ENCODE measurements around the gene MSH3.
"Not testable (repeated sequence)": the region's sequence is repeated elsewhere in the genome, so short reads cannot be mapped to it uniquely, and the experiment has no call there.

The MSH3 gene

DNA sequence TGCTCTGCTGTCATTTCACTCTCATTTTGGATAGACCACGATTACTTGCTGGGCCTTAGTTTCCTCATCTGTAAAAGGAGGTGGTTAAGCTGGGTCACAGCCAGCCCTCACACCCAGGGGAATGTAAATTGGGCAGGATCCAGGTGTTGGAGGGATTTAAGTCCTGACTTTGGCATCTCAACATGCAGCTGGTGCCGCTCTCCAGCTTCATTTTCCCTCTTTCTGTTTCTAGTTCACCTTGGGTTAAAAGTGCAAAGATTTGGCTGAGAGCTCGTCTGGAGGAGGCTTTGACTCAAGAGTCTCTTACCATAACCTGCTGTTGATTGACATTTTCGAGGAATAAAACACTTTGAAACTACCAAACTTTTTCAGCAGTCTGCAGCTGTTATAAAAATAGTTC is 144.6 kb downstream of the MSH3 start:
- no peak overlapping the region for H3K27ac ChIP-seq (ENCODE audit: low read length)
- H3K4me1 ChIP-seq (ENCODE audit: control insufficient read depth, low read depth, low read length) = no peaks in the 10 kb centered on the region
- H3K27me3 ChIP-seq (ENCODE audit: control insufficient read depth, insufficient read depth, low read length) = no peaks in the 10 kb centered on the region
- H3K9me3 ChIP-seq (ENCODE audit: control insufficient read depth, low read depth, low read length) = no peaks in the 10 kb centered on the region
- no peak overlapping the region for H3K4me3 ChIP-seq (ENCODE audit: low read length)
- H3K36me3 ChIP-seq (ENCODE audit: control insufficient read depth, low read depth, low read length) = peaks cover 7% of the 10 kb centered on the region
- no peak overlapping the region for H3K9ac ChIP-seq (ENCODE audit: low read length)

DNA sequence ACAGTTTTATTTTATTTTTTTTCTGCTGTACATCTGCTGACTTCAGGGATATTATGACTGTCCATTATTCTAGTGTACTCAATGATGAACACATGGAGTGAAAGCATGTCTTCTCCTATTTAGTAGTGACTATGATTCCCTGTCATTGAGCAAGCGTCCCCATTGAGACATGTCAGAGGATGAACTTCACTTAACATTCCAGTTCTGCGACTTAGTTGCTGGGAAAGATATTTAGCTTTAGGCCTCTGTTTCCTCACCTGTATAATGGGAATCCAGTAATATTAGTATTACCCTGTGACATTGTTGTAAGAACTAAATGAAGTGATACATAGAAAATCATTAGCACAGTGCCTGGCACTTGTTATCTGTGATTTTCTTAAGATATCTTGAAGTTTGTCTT is 145.1 kb downstream of the MSH3 start:
- Histone ChIP-seq H3K9ac (ENCODE audit: low read length) (no peak overlapping the region), H3K9me3 (ENCODE audit: control insufficient read depth, low read depth, low read length) (no peaks in the 10 kb centered on the region), H3K4me3 (ENCODE audit: low read length) (no peak overlapping the region), H3K4me1 (ENCODE audit: control insufficient read depth, low read depth, low read length) (no peaks in the 10 kb centered on the region), H3K27ac (ENCODE audit: low read length) (no peak overlapping the region), H3K27me3 (ENCODE audit: control insufficient read depth, insufficient read depth, low read length) (no peaks in the 10 kb centered on the region), H3K36me3 (ENCODE audit: control insufficient read depth, low read depth, low read length) (peaks cover 7% of the 10 kb centered on the region)

DNA sequence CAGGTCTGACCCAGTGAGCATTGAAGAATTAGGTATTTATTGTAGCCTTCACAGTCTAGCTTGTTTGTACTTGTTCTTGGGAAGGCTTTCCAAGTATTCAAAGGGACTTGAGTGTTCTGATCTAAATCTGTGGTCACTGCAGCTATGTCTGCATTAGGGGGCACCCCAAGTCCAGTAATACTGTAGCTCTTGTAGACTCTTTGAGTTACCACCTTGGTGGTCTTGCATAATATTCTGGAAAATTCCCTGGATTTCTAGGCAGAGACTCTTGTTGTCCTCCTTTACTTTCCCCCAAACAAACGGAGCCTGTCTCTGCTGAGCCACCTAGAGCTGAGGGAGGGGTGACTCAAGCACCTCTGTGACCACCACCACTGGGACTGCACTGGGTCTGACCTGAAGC is 149.9 kb downstream of the MSH3 start:
- Histone ChIP-seq H3K27ac (ENCODE audit: low read length) (no peak overlapping the region), H3K27me3 (ENCODE audit: control insufficient read depth, insufficient read depth, low read length) (no peaks in the 10 kb centered on the region), H3K36me3 (ENCODE audit: control insufficient read depth, low read depth, low read length) (peaks cover 4% of the 10 kb centered on the region), H3K9ac (ENCODE audit: low read length) (no peak overlapping the region), H3K4me3 (ENCODE audit: low read length) (no peak overlapping the region), H3K4me1 (ENCODE audit: control insufficient read depth, low read depth, low read length) (no peaks in the 10 kb centered on the region), H3K9me3 (ENCODE audit: control insufficient read depth, low read depth, low read length) (no peaks in the 10 kb centered on the region)

DNA sequence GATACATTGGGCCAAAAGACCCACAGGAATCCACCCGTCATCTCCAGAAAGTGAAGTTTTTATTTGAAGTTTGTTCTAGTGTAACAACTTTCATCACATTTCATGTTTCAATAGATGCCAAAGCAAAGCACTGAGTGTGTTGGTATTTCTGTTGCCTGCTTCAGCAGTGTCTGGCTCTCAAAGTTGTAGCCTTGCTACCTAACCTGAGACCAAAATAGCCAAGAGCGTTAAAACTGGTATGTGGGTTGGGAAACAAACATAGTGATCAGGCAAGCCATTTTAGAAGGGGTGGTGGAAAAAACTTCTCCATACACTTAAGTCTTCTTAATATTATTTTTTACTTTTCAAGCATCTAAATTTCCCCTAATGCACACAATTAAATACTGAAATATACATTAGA is 150.6 kb downstream of the MSH3 start:
- H3K27ac ChIP-seq (ENCODE audit: low read length) = no peak overlapping the region
- no peak overlapping the region for H3K9ac ChIP-seq (ENCODE audit: low read length)
- H3K4me3 ChIP-seq (ENCODE audit: low read length) = no peak overlapping the region
- H3K9me3 ChIP-seq (ENCODE audit: control insufficient read depth, low read depth, low read length) = no peaks in the 10 kb centered on the region
- no peaks in the 10 kb centered on the region for H3K27me3 ChIP-seq (ENCODE audit: control insufficient read depth, insufficient read depth, low read length)
- H3K4me1 ChIP-seq (ENCODE audit: control insufficient read depth, low read depth, low read length) = no peaks in the 10 kb centered on the region
- peaks cover 4% of the 10 kb centered on the region for H3K36me3 ChIP-seq (ENCODE audit: control insufficient read depth, low read depth, low read length)

DNA sequence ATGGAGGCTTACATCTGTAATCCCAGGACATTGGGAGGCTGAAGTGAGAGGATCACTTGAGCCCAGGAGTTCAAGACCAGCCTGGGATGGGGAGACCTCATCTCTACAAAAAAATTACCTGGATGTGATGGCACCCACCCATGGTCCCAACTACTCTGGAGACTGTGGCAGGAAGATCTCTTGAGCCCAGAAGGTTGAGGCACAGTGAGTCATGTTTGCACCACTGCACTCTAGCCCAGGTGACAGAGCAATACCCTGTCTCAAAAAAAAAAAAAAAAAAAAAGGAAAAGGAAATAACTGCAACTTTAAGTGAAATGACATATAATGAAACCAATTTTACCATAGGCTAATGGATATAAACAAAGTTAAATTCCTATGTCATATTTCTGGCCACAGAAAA is 152.5 kb downstream of the MSH3 start:
- H3K9me3 ChIP-seq (ENCODE audit: control insufficient read depth, low read depth, low read length) = no peaks in the 10 kb centered on the region
- H3K36me3 ChIP-seq (ENCODE audit: control insufficient read depth, low read depth, low read length) = peaks cover 4% of the 10 kb centered on the region
- no peaks in the 10 kb centered on the region for H3K27me3 ChIP-seq (ENCODE audit: control insufficient read depth, insufficient read depth, low read length)
- no peak overlapping the region for H3K4me3 ChIP-seq (ENCODE audit: low read length)
- H3K9ac ChIP-seq (ENCODE audit: low read length) = no peak overlapping the region
- H3K4me1 ChIP-seq (ENCODE audit: control insufficient read depth, low read depth, low read length) = no peaks in the 10 kb centered on the region
- no peak overlapping the region for H3K27ac ChIP-seq (ENCODE audit: low read length)

DNA sequence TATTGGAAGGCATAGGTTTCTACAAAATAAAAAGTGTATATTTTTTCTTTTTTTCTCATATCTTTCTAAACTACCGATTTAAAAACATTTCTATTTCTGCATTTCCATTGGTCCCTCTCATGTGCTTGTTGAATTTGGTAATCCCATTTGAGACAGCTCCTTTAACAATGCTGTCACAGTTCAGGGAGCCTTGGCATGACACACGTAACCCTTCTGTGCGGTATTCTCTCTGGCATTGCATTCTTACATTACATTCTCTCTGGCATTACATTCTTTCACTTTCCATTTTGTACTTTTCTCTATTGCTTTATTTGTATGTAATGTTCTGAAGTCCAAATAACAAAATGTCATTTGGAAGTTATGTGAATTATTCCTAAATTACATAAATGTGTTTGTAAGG is 155.0 kb downstream of the MSH3 start:
- no peak overlapping the region for H3K4me3 ChIP-seq (ENCODE audit: low read length)
- H3K4me1 ChIP-seq (ENCODE audit: control insufficient read depth, low read depth, low read length) = no peaks in the 10 kb centered on the region
- no peaks in the 10 kb centered on the region for H3K9me3 ChIP-seq (ENCODE audit: control insufficient read depth, low read depth, low read length)
- peaks cover 5% of the 10 kb centered on the region for H3K36me3 ChIP-seq (ENCODE audit: control insufficient read depth, low read depth, low read length)
- H3K9ac ChIP-seq (ENCODE audit: low read length) = no peak overlapping the region
- no peaks in the 10 kb centered on the region for H3K27me3 ChIP-seq (ENCODE audit: control insufficient read depth, insufficient read depth, low read length)
- no peak overlapping the region for H3K27ac ChIP-seq (ENCODE audit: low read length)

DNA sequence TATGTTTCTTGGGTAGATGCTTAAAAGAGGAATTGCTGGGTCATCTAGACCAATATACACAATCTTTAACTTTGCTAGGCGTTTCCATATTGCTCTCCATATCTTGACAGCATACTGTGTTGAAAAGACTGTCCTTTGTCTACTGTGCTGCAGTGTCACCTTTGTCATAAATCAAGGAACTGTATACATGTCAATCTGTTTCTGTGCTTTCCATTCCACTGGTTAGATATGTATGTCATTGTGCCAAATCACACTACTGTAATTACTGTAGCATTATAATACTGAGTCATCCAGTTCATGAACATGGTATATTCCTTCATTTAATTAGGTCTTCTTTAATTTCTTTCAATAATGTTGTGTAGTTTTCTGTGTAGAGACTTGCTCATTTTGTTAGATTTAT is 156.0 kb downstream of the MSH3 start:
- Histone ChIP-seq H3K9ac (ENCODE audit: low read length) (no peak overlapping the region), H3K9me3 (ENCODE audit: control insufficient read depth, low read depth, low read length) (no peaks in the 10 kb centered on the region), H3K4me1 (ENCODE audit: control insufficient read depth, low read depth, low read length) (no peaks in the 10 kb centered on the region), H3K27me3 (ENCODE audit: control insufficient read depth, insufficient read depth, low read length) (no peaks in the 10 kb centered on the region), H3K27ac (ENCODE audit: low read length) (no peak overlapping the region), H3K4me3 (ENCODE audit: low read length) (no peak overlapping the region), H3K36me3 (ENCODE audit: control insufficient read depth, low read depth, low read length) (peaks cover 8% of the 10 kb centered on the region)

DNA sequence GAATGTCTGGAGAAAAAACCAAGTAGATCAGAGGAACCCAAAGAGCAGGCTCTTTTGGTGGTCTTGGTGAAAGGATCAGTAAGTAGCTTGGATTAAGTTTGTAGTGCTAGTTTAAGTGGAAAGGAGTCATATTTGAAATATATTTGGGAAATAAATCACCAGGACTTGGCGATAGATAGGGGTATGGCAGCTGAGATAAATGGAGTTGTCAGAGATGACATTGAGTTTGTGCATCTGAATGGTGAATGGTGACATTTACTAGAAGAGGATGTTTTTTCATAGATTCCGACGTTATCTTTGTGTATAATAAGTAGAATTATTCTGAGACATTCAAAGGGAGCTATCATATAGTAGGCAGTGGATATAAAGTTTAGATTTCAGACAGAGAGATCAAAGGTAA is 162.1 kb downstream of the MSH3 start:
- no peak overlapping the region for H3K4me3 ChIP-seq (ENCODE audit: low read length)
- no peak overlapping the region for H3K9ac ChIP-seq (ENCODE audit: low read length)
- no peaks in the 10 kb centered on the region for H3K4me1 ChIP-seq (ENCODE audit: control insufficient read depth, low read depth, low read length)
- H3K36me3 ChIP-seq (ENCODE audit: control insufficient read depth, low read depth, low read length) = peaks cover 4% of the 10 kb centered on the region
- H3K27ac ChIP-seq (ENCODE audit: low read length) = no peak overlapping the region
- H3K27me3 ChIP-seq (ENCODE audit: control insufficient read depth, insufficient read depth, low read length) = no peaks in the 10 kb centered on the region
- no peaks in the 10 kb centered on the region for H3K9me3 ChIP-seq (ENCODE audit: control insufficient read depth, low read depth, low read length)

DNA sequence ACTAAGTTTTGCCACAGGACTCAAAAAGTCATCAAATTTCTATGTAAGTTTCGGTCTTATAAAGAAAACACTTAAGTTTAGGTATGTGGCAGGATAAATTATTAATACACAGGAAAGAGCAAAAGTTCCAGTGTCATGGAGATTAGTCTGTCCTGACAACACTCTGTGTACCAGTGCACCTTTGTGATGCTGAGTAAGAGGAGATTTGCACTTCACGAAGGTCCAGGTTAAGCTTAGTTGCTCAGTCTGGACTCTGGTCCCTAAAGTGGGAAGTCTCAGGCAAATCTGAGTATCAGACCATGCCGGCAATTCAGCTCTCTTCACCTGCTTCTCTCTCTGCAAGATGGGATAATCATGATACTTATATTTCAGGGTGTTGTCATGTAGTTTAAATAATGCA is 166.2 kb downstream of the MSH3 start:
- Histone ChIP-seq H3K27ac (ENCODE audit: low read length) (no peak overlapping the region), H3K4me3 (ENCODE audit: low read length) (no peak overlapping the region), H3K9ac (ENCODE audit: low read length) (no peak overlapping the region), H3K4me1 (ENCODE audit: control insufficient read depth, low read depth, low read length) (no peaks in the 10 kb centered on the region), H3K27me3 (ENCODE audit: control insufficient read depth, insufficient read depth, low read length) (no peaks in the 10 kb centered on the region), H3K9me3 (ENCODE audit: control insufficient read depth, low read depth, low read length) (no peaks in the 10 kb centered on the region), H3K36me3 (ENCODE audit: control insufficient read depth, low read depth, low read length) (no peaks in the 10 kb centered on the region)

DNA sequence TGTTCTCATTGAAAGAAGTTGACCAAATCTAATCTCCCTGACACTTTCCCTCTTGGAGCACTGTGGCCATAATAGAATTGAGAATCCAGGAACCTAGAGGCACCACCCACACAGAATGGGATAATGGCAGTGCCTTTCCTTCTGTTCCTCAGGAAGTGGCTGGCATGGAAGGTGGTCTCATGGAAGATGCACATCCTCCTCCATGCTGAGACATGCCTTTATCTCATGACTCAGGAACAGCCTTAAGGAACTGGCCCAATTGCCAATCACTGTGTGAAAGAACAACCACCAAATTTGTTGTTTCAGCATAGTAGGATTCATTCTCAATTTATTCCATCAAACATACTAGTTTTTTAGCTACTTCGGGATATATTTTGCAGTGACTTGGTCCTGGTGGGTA is 168.2 kb downstream of the MSH3 start:
- no peak overlapping the region for H3K9ac ChIP-seq (ENCODE audit: low read length)
- H3K27ac ChIP-seq (ENCODE audit: low read length) = no peak overlapping the region
- H3K36me3 ChIP-seq (ENCODE audit: control insufficient read depth, low read depth, low read length) = no peaks in the 10 kb centered on the region
- H3K4me1 ChIP-seq (ENCODE audit: control insufficient read depth, low read depth, low read length) = no peaks in the 10 kb centered on the region
- no peaks in the 10 kb centered on the region for H3K27me3 ChIP-seq (ENCODE audit: control insufficient read depth, insufficient read depth, low read length)
- no peak overlapping the region for H3K4me3 ChIP-seq (ENCODE audit: low read length)
- H3K9me3 ChIP-seq (ENCODE audit: control insufficient read depth, low read depth, low read length) = no peaks in the 10 kb centered on the region

DNA sequence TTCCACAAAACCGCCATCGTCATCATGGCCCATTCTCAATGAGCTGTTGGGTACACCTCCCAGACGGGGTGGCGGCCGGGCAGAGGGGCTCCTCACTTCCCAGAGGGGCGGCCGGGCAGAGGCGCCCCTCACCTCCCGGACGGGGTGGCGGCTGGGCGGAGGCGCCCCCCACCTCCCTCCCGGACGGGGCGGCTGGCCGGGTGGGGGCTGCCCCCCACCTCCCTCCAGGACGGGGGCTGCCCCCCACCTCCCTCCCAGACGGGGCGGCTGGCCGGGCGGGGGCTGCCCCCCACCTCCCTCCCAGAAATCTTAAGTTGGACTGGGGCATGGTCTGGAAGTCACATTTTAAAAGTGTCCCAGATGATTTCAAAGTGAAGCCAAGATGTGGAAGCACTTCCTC is 169.7 kb downstream of the MSH3 start:
- not testable (repeated sequence) for H3K36me3 ChIP-seq (ENCODE audit: control insufficient read depth, low read depth, low read length); H3K9me3 ChIP-seq (ENCODE audit: control insufficient read depth, low read depth, low read length); H3K9ac ChIP-seq (ENCODE audit: low read length); H3K4me1 ChIP-seq (ENCODE audit: control insufficient read depth, low read depth, low read length); H3K27me3 ChIP-seq (ENCODE audit: control insufficient read depth, insufficient read depth, low read length); H3K4me3 ChIP-seq (ENCODE audit: low read length); H3K27ac ChIP-seq (ENCODE audit: low read length)

DNA sequence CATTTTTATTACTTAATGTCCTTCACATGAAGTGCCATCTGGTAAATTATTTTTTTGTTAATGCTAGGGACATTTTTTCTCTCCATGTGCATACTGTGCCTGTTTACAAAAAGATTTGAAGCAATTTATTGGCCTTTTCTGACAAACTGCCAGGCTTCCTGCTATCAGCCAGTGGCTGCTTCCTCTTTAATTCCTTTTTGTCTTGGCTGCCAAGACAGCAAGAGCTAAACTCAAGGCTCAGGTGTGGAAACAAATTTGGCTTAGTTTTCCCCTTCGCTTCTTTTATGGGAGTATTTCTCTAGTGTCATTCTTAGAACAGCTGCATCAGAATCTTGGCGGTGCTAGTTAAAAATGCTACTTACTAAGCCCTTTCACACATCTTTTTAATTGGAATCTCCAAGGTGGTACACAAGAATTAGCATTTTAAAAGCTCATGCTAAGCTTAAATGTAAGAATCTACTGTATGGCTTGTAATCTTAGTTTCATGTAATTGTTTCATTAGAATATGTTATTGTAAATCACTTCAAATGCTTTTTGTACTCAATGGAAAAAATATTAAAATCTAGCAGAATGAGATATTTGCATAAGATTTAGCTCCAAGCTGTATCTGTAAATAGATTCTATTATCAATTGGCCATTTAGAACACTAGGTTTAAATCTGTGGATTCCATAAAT is 171.5 kb downstream of the MSH3 start:
- Histone ChIP-seq H3K4me3 (ENCODE audit: low read length) (no peak overlapping the region), H3K9me3 (ENCODE audit: control insufficient read depth, low read depth, low read length) (peaks cover 7% of the 10 kb centered on the region), H3K9ac (ENCODE audit: low read length) (no peak overlapping the region), H3K4me1 (ENCODE audit: control insufficient read depth, low read depth, low read length) (no peaks in the 10 kb centered on the region), H3K27me3 (ENCODE audit: control insufficient read depth, insufficient read depth, low read length) (no peaks in the 10 kb centered on the region), H3K36me3 (ENCODE audit: control insufficient read depth, low read depth, low read length) (no peaks in the 10 kb centered on the region), H3K27ac (ENCODE audit: low read length) (no peak overlapping the region)

Measured in iPS-18a (cell line).